ENCODE results near the gene MESP1. TPM values are rescaled to one million over a fixed set of nuclear protein-coding genes. Genes with fewer than 3 reads are reported as not detected.

MESP1 gene
- total and polyA plus RNA-seq, 2 of the 8 experiments (the other 6 are each of a cell fraction or from before 2014, with no cell fraction given): 0.15 to 0.23 TPM

DNA sequence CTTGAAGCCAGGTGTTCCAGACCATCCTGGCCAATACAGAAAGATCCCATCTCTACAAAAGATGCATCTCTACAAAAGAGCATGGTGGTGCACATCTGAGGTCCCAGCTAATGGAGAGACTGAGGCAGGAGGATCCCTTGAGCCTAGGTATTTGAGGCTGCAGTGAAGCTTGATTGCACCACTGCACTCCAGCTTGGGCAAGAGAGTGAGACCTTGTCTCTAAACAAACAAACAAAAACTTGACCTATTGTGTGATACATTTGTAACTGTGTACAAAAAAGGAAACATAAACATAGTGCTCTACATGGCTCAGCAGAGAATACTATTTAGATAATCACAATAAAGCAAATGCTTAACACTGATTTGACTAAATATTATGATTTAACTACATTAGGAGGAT lies 44.9 kb upstream of the MESP1 start (continued):
- TF ChIP-seq NANOG (IDR thresholded peaks at IDR 0.05; ENCODE audit: insufficient read depth, low read depth, low read length, poor library complexity, severe bottlenecking): no peak
- no peak for TF ChIP-seq SAP30 (IDR thresholded peaks at IDR 0.05; ENCODE audit: insufficient read depth, insufficient replicate concordance, low read length)
- no peak for TF ChIP-seq KDM1A (IDR thresholded peaks at IDR 0.05; ENCODE audit: borderline replicate concordance, low read length)
